Endodermal cell (in vitro differentiated cells): ENCODE data around the gene AMBRA1. TPM values are rescaled to one million over a fixed set of nuclear protein-coding genes. Genes with fewer than 3 reads are reported as not detected.
A peak's percentile ranks its signal among the peaks of the same experiment; 100 is the strongest.
"Not testable (repeated sequence)": the region's sequence is repeated elsewhere in the genome, so short reads cannot be mapped to it uniquely, and the experiment has no call there.

ENCODE experiments used
- DNase-seq: peaks from one replicate; pipeline ENCODE4 v3.0.0-alpha.2; 2017
- H3K27ac ChIP-seq: 2 replicates; pipeline ENCODE4 v1.5.1; 2013; ENCODE audit warnings: mild to moderate bottlenecking, low read depth, low read length, moderate library complexity
- H3K27me3 ChIP-seq: 2 replicates; pipeline ENCODE4 v1.6.1; 2013; ENCODE audit warnings: mild to moderate bottlenecking, low read length, moderate library complexity; ENCODE audit not compliant: insufficient read depth, control insufficient read depth, poor library complexity, severe bottlenecking
- H3K36me3 ChIP-seq: 2 replicates; pipeline ENCODE4 v1.7.0; 2013; ENCODE audit warnings: mild to moderate bottlenecking, low read length, moderate library complexity; ENCODE audit not compliant: control insufficient read depth, insufficient read depth
- H3K4me1 ChIP-seq: one replicate; pipeline ENCODE4 v1.7.0; 2013; ENCODE audit warnings: low read length; ENCODE audit not compliant: control insufficient read depth, insufficient read depth
- H3K4me3 ChIP-seq: 2 replicates; pipeline ENCODE4 v1.5.1; 2013; ENCODE audit warnings: mild to moderate bottlenecking, low read length, moderate library complexity
- H3K9ac ChIP-seq: 2 replicates; pipeline ENCODE4 v1.6.1; 2013; ENCODE audit warnings: mild to moderate bottlenecking, low read length, moderate library complexity; ENCODE audit not compliant: poor library complexity, severe bottlenecking; ENCODE audit errors: extremely low read depth
- H3K9me3 ChIP-seq: 2 replicates; pipeline ENCODE4 v1.6.1; 2013; ENCODE audit warnings: mild to moderate bottlenecking, low read length, moderate library complexity; ENCODE audit not compliant: control insufficient read depth
- H3K27ac Mint-ChIP-seq: 2 replicates; pipeline ENCODE4 v1.8.0; 2020; ENCODE audit warnings: mixed read lengths
- H3K27me3 Mint-ChIP-seq: 2 replicates; pipeline ENCODE4 v1.8.0; 2021; ENCODE audit warnings: mild to moderate bottlenecking, mixed read lengths; ENCODE audit not compliant: insufficient read depth
- H3K36me3 Mint-ChIP-seq: 2 replicates; pipeline ENCODE4 v1.8.0; 2020; ENCODE audit warnings: low read depth, mixed read lengths
- H3K4me1 Mint-ChIP-seq: 2 replicates; pipeline ENCODE4 v1.8.0; 2020; ENCODE audit warnings: mixed read lengths
- H3K4me3 Mint-ChIP-seq: 2 replicates; pipeline ENCODE4 v1.8.0; 2020; ENCODE audit warnings: mild to moderate bottlenecking, moderate library complexity, mixed read lengths
- H3K9me3 Mint-ChIP-seq: 2 replicates; pipeline ENCODE4 v1.8.0; 2020; ENCODE audit warnings: mild to moderate bottlenecking, mixed read lengths
- CTCF ChIP-seq: fragments of 200-600 bp; sonication (generic); conservative IDR thresholded peaks from 2 replicates; pipeline ENCODE4 v1.5.0; 2021; ENCODE audit warnings: antibody characterized with exemption, mild to moderate bottlenecking
- WGBS, 2 experiments: methylation state at CpG; one replicate each; pipeline versions ENCODE4 v1.1.5 to v1.1.7; 2013; ENCODE audit warnings: missing lambda C conversion rate in 2 of 2, mixed read lengths in 1 of 2; ENCODE audit not compliant: insufficient coverage in 1 of 2, insufficient read length in 1 of 2; 5-methylcytosine and 5-hydroxymethylcytosine counted together
- total RNA-seq, 2 donors: library from RNA; stranded (reverse); fragmentation: NEBNext Ultra II Directional in 1 of 2; extraction: Animal tissue kit (Norgen Biotek cat#: 25700) in 1 of 2; gene quantifications; 2 replicates in 1 of 2; 3 replicates in 1 of 2; pipeline ENCODE4 v1.2.1, GENCODE V29; 2021

AMBRA1 gene
- total RNA-seq, 2 donors from 2014 or later = 54.5 to 67.8 TPM

DNA sequence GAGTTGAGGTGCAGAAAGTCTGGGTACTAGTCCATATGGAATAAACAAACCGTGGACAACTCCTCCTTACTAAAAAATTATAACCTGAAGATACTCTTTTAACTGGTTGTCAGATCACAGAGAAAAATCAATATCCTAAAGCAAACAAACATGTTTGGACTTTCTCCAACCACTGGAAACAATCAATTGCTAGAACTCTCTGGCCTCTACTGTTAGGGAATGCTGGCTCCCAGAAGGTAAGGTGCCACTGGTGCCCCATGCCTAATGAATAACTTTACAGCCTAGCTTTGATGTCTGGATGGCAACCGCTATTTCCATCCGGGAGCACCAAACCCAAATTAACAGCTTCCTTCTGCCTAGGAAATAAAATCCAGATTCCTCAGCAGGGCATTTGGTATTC lies 74.5 kb downstream of the AMBRA1 start:
- no peak for DNase-seq
- TF ChIP-seq CTCF = no peak
- no peaks in the 10 kb centered on the region for H3K9me3 Mint-ChIP-seq
- no peaks in the 10 kb centered on the region for H3K9me3 ChIP-seq
- H3K4me1 Mint-ChIP-seq = peaks cover 17% of the 10 kb centered on the region
- H3K27me3 ChIP-seq = no peaks in the 10 kb centered on the region
- H3K4me3 Mint-ChIP-seq = no peak overlapping the region
- peaks cover 19% of the 10 kb centered on the region for H3K36me3 ChIP-seq
- no peak overlapping the region for H3K4me3 ChIP-seq
- no peaks in the 10 kb centered on the region for H3K27me3 Mint-ChIP-seq
- H3K4me1 ChIP-seq = peaks cover 6% of the 10 kb centered on the region
- H3K27ac ChIP-seq = no peak overlapping the region
- no peak overlapping the region for H3K9ac ChIP-seq
- H3K27ac Mint-ChIP-seq = peak overlapping the region; percentile 20
- peaks cover 10% of the 10 kb centered on the region for H3K36me3 Mint-ChIP-seq
- WGBS, 2 experiments = 95 to 97% methylated on average over 3 of the region's 3 CpGs

DNA sequence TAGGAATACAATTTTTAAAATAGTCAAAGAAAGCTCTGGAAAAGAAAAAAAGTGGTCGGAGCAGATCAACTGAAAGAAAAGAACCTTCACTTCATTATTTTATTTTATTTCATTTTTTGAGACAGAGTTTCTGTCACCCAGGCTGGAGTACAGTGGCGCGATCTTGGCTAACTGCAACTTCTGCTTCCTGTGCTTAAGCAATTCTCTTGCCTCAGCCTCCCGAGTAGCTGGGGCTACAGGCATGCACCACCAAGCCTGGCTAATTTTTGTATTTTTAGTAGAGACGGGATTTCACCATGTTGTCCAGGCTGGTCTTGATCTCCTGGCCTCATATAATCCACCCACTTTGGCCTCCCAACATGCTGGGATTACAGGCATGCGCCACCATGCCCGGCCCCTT lies 74.9 kb downstream of the AMBRA1 start:
- H3K27me3 Mint-ChIP-seq, H3K4me3 ChIP-seq, H3K27me3 ChIP-seq, H3K9me3 Mint-ChIP-seq, H3K27ac ChIP-seq, DNase-seq, H3K9ac ChIP-seq, H3K9me3 ChIP-seq, H3K4me1 ChIP-seq, H3K4me3 Mint-ChIP-seq: not testable (repeated sequence)
- H3K36me3 Mint-ChIP-seq = peaks cover 10% of the 10 kb centered on the region
- peaks cover 17% of the 10 kb centered on the region for H3K36me3 ChIP-seq
- peaks cover 17% of the 10 kb centered on the region for H3K4me1 Mint-ChIP-seq
- 95 to 96% methylated on average over 7 of the region's 7 CpGs for WGBS, 2 experiments
- H3K27ac Mint-ChIP-seq = peak overlapping the region; percentile 20

DNA sequence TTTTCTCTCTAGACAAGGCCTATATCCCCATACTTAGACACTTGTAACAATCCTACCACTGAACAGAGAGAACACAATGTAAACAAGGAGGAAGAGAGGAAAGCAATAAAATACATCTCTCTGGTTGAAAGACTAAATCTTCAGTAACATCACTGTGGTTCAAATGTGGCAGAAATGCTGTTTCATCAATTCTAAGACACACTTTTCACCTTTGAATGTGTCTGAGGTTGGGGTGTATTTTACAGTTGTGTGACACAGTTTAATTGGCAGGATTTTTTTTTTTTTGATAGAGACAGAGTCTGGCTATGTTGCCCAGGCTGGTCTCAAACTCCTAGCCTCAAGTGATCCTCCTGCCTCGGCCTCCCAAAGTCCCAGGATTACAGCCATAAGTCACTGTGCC lies 79.5 kb downstream of the AMBRA1 start:
- no peak for DNase-seq
- Histone ChIP-seq H3K36me3 (peaks cover 38% of the 10 kb centered on the region), H3K9ac (no peak overlapping the region), H3K27ac (no peak overlapping the region), H3K9me3 (no peaks in the 10 kb centered on the region), H3K27me3 (no peaks in the 10 kb centered on the region), H3K4me1 (peaks cover 3% of the 10 kb centered on the region), H3K4me3 (no peak overlapping the region)
- peaks cover 18% of the 10 kb centered on the region for H3K36me3 Mint-ChIP-seq
- no peak overlapping the region for H3K4me3 Mint-ChIP-seq
- no peak for TF ChIP-seq CTCF
- 96 to 100% methylated on average over 1 of the region's 1 CpG for WGBS, 2 experiments
- no peaks in the 10 kb centered on the region for H3K9me3 Mint-ChIP-seq
- H3K27me3 Mint-ChIP-seq = no peaks in the 10 kb centered on the region
- peak overlapping the region; percentile 13 for H3K27ac Mint-ChIP-seq
- peaks cover 15% of the 10 kb centered on the region for H3K4me1 Mint-ChIP-seq

DNA sequence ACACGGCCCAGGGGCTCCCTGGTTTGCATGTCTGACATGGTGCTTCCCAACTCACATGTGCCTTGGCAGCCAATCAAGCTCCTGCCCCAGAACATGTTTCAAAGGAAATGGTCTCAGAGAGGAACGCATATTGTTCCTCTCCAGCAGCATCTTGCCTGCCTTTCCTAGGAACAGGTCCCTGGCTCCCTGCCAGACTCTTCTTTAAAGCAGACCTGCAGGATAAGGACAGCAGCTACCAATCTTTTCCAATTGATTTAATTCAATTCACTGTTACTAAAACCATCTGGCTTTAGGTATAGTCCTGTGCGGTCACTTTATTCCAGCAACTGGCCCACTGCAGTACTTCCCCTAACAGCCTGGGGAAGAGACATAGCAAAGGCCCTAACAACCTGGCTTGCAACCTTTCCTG lies 79.9 kb downstream of the AMBRA1 start:
- H3K4me1 Mint-ChIP-seq = peaks cover 15% of the 10 kb centered on the region
- no peaks in the 10 kb centered on the region for H3K27me3 ChIP-seq
- WGBS, 2 experiments = 86 to 95% methylated on average over 2 to 3 of the region's 3 CpGs
- no peak overlapping the region for H3K9ac ChIP-seq
- DNase-seq = no peak
- peaks cover 18% of the 10 kb centered on the region for H3K36me3 Mint-ChIP-seq
- no peaks in the 10 kb centered on the region for H3K9me3 Mint-ChIP-seq
- H3K36me3 ChIP-seq = peaks cover 38% of the 10 kb centered on the region
- peaks cover 3% of the 10 kb centered on the region for H3K4me1 ChIP-seq
- TF ChIP-seq CTCF = no peak
- H3K9me3 ChIP-seq = no peaks in the 10 kb centered on the region
- no peaks in the 10 kb centered on the region for H3K27me3 Mint-ChIP-seq
- no peak overlapping the region for H3K4me3 ChIP-seq
- no peak overlapping the region for H3K27ac ChIP-seq
- H3K4me3 Mint-ChIP-seq = no peak overlapping the region
- peak overlapping the region; percentile 13 for H3K27ac Mint-ChIP-seq
